HepG2 (cell line): ENCODE data around the gene PRR14. TPM values are rescaled to one million over a fixed set of nuclear protein-coding genes. Genes with fewer than 3 reads are reported as not detected.
A peak's percentile ranks its signal among the peaks of the same experiment; 100 is the strongest.

ENCODE experiments used
- ATF4 ChIP-seq, 2 experiments: fragments of 450-650 bp in 1 of 2; sonication (generic) in 1 of 2; formaldehyde crosslinking; IDR thresholded peaks; 2 replicates each; pipeline versions ENCODE4 v1.5.0 to v1.8.0; 2020 to 2022; ENCODE audit warnings: mild to moderate bottlenecking in 1 of 2, missing genetic modification reagents in 1 of 2
- EEA1 ChIP-seq: sonication (generic); formaldehyde crosslinking; IDR thresholded peaks from 2 replicates; pipeline ENCODE4 v1.5.1; 2020; ENCODE audit warnings: mild to moderate bottlenecking, missing genetic modification reagents, borderline replicate concordance
- HCFC1 ChIP-seq: fragments of 150-350 bp; IDR thresholded peaks from 2 replicates; pipeline ENCODE4 v1.6.1; 2014; ENCODE audit warnings: low read depth, low read length
- MNT ChIP-seq: fragments of 450-650 bp; IDR thresholded peaks from 2 replicates; pipeline ENCODE4 v1.6.1; 2016
- MTA1 ChIP-seq: sonication (generic); formaldehyde crosslinking; IDR thresholded peaks from 2 replicates; pipeline ENCODE4 v1.4.0; 2020; ENCODE audit warnings: missing genetic modification reagents, mild to moderate bottlenecking, borderline replicate concordance
- NFIB ChIP-seq: sonication (generic); formaldehyde crosslinking; IDR thresholded peaks from 2 replicates; pipeline ENCODE4 v1.9.0; 2021; ENCODE audit warnings: missing genetic modification reagents, mild to moderate bottlenecking, borderline replicate concordance
- PHB2 ChIP-seq: fragments of 450-650 bp; IDR thresholded peaks from 2 replicates; pipeline ENCODE4 v1.6.1; 2018; ENCODE audit not compliant: partially characterized antibody
- PTBP1 ChIP-seq: fragments of 200-400 bp; formaldehyde crosslinking; IDR thresholded peaks from 2 replicates; pipeline ENCODE4 v1.6.1; 2018; ENCODE audit warnings: low read length, low read depth; ENCODE audit not compliant: poor library complexity, severe bottlenecking
- RBM39 ChIP-seq: fragments of 200-400 bp; formaldehyde crosslinking; IDR thresholded peaks from one replicate; pipeline ENCODE4 v1.6.1; 2018; ENCODE audit warnings: antibody characterized with exemption, mild to moderate bottlenecking, low read depth, low read length; ENCODE audit not compliant: poor library complexity, severe bottlenecking
- RXRB ChIP-seq: IDR thresholded peaks from 2 replicates; pipeline ENCODE4 v1.6.1; 2016; ENCODE audit warnings: borderline replicate concordance, missing genetic modification reagents, missing compliant biosample characterization
- SAP130 ChIP-seq: IDR thresholded peaks from 2 replicates; pipeline ENCODE4 v1.6.1; 2016; ENCODE audit warnings: low read depth
- SRF ChIP-seq: IDR thresholded peaks from 2 replicates; pipeline ENCODE4 v1.6.1; 2011; ENCODE audit warnings: mild to moderate bottlenecking, low read depth, low read length, moderate library complexity
- ZBTB33 ChIP-seq: sonication (generic); formaldehyde crosslinking; IDR thresholded peaks from 2 replicates; pipeline ENCODE4 v1.4.0; 2020; ENCODE audit warnings: missing genetic modification reagents
- ZFP37 ChIP-seq: sonication (generic); formaldehyde crosslinking; IDR thresholded peaks from 2 replicates; pipeline ENCODE4 v1.4.0; 2020; ENCODE audit warnings: missing genetic modification reagents, borderline replicate concordance
- ZNF224 ChIP-seq: sonication (generic); formaldehyde crosslinking; IDR thresholded peaks from 2 replicates; pipeline ENCODE4 v1.5.0; 2020; ENCODE audit warnings: mild to moderate bottlenecking, missing genetic modification reagents
- ZNF264 ChIP-seq: sonication (generic); formaldehyde crosslinking; IDR thresholded peaks from 2 replicates; pipeline ENCODE4 v1.4.0; 2020; ENCODE audit warnings: missing genetic modification reagents
- ZNF513 ChIP-seq: sonication (generic); formaldehyde crosslinking; conservative IDR thresholded peaks from 2 replicates; pipeline ENCODE4 v1.5.0; 2020; ENCODE audit warnings: missing genetic modification reagents
- ZNF7 ChIP-seq: IDR thresholded peaks from 2 replicates; pipeline ENCODE4 v1.6.1; 2016; ENCODE audit warnings: missing biosample characterization, missing genetic modification reagents
- ZNF788 ChIP-seq: sonication (generic); formaldehyde crosslinking; IDR thresholded peaks from 2 replicates; pipeline ENCODE4 v1.5.0; 2020; ENCODE audit warnings: mild to moderate bottlenecking, missing genetic modification reagents, borderline replicate concordance
- ZXDC ChIP-seq: sonication (generic); formaldehyde crosslinking; IDR thresholded peaks from 2 replicates; pipeline ENCODE4 v1.5.0; 2020; ENCODE audit warnings: mild to moderate bottlenecking, missing genetic modification reagents
- polyA plus RNA-seq, 8 experiments: library from polyadenylated mRNA; depleted of rRNA in 3 of 8; stranded (reverse) in 7 of 8; unstranded in 1 of 8; fragments of >200 nt; fragmentation: Illumina TruSeq in 4 of 8; extraction: Trizol in 4 of 8; gene quantifications; 2 replicates each; pipeline versions ENCODE4 v1.2.1 to v1.2.3, GENCODE V29; 2011 to 2016; ENCODE audit warnings: low read depth in 4 of 8, missing spikeins in 1 of 8, mixed read lengths in 1 of 8; ENCODE audit not compliant: insufficient read depth in 1 of 8
- total RNA-seq, 5 experiments: library from RNA; depleted of rRNA; stranded (reverse); fragments of >200 nt; fragmentation: Illumina TruSeq; extraction: Trizol; gene quantifications; 2 replicates each; pipeline ENCODE4 v1.2.3, GENCODE V29; 2016; ENCODE audit warnings: low read depth in 1 of 5

PRR14 gene
- total and polyA plus RNA-seq, 2 of the 13 experiments (the other 11 are each of a cell fraction or from before 2014, with no cell fraction given) = 8.4 to 11.0 TPM

GRCh38 chr16:30657866-30658730 lies 7.3 kb downstream of the PRR14 start, which contains the start of gene FBRS (continued):
- TF ChIP-seq RBM39 = peak; percentile 69
- peak; percentile 91 for TF ChIP-seq EEA1 (CRISPR knock-in tag)
- peak; percentile 86; the same call in 1 of the 2 replicates for TF ChIP-seq ZXDC (CRISPR knock-in tag)
- no peak for TF ChIP-seq NFIB
- TF ChIP-seq HCFC1 = peak; percentile 42
- no peak for TF ChIP-seq PHB2
- TF ChIP-seq ATF4 (CRISPR knock-in tag; IDR thresholded peaks at IDR 0.05) = peak in 1 of 2 experiments; percentile 5; a peak in 1 of 4 replicates
- TF ChIP-seq RXRB = no peak
- TF ChIP-seq ZNF264 (CRISPR knock-in tag) = no peak
- no peak for TF ChIP-seq ZNF7 (CRISPR knock-in tag)
- TF ChIP-seq ZNF513 (CRISPR knock-in tag) = no peak; the same call in 1 of the 2 replicates
- peak; percentile 95 for TF ChIP-seq SRF
- no peak for TF ChIP-seq ZNF224 (CRISPR knock-in tag)
- peak; percentile 59 for TF ChIP-seq MNT
- no peak for TF ChIP-seq ZBTB33 (CRISPR knock-in tag)
- peak; percentile 11; the same call in 1 of the 2 replicates for TF ChIP-seq ZFP37 (CRISPR knock-in tag)
- TF ChIP-seq PTBP1 = no peak
- peak; percentile 75 for TF ChIP-seq SAP130 (CRISPR knock-in tag)
- TF ChIP-seq ZNF788 (CRISPR knock-in tag) = peak; percentile 4; the same call in 1 of the 2 replicates
- TF ChIP-seq MTA1 (CRISPR knock-in tag) = peak; percentile 99
